ENCODE data around the gene TAF4B.

GRCh38 chr18:26317398-26317797 is 91.2 kb downstream of the TAF4B start:
- TF ChIP-seq EP300 (IDR thresholded peaks at IDR 0.05) (no peak), POLR2A (IDR thresholded peaks at IDR 0.05) (no peak)
